ENCODE results near the gene MUC5B.
A peak's percentile ranks its signal among the peaks of the same experiment; 100 is the strongest.
"Not testable (repeated sequence)": the region's sequence is repeated elsewhere in the genome, so short reads cannot be mapped to it uniquely, and the experiment has no call there.

Gene MUC5B

DNA sequence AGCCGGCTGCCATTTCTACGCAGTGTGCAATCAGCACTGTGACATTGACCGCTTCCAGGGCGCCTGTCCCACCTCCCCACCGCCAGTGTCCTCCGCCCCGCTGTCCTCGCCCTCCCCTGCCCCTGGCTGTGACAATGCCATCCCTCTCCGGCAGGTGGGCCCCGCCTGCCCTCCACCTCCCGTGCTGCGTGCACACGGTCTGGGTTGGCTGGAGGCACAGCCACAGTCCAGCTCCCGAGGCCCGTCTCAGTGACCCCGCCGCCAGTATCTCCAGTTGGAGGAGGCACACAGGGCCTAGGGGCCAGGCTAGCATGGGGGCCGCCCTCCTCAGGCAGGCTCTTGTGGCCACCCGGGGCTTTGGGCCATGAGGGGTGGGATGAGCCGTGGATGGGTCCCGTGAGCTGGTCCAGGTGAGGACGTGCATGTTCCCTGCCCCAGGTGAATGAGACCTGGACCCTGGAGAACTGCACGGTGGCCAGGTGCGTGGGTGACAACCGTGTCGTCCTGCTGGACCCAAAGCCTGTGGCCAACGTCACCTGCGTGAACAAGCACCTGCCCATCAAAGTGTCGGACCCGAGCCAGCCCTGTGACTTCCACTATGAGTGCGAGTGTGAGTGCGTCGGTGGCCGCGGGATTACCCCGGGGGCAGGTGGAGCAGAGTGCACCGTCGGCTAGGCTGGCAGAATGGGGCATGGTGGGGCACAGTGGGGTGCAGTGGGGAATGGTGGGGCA is 29.7 kb downstream of the MUC5B start:
- no peak for FAIRE-seq

DNA sequence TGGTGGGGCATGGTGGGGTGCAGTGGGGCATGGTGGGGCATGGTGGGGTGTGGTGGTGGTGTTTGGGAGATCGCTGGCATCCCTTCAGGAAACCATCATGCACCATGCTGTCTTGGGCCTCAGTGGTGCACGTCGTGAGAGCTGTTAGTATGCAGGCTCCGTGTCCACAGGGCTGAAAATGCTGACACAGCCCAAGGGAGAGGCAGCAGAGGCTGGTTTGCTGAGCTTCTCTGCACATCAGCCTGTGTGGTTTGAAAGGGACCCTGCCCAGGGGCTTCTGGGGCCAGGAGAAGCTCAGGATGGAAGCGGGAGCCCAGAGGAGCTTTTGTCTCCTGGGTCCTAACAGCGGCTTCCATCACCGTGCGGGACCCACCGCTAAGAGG is 30.2 kb downstream of the MUC5B start:
- no peak for FAIRE-seq

DNA sequence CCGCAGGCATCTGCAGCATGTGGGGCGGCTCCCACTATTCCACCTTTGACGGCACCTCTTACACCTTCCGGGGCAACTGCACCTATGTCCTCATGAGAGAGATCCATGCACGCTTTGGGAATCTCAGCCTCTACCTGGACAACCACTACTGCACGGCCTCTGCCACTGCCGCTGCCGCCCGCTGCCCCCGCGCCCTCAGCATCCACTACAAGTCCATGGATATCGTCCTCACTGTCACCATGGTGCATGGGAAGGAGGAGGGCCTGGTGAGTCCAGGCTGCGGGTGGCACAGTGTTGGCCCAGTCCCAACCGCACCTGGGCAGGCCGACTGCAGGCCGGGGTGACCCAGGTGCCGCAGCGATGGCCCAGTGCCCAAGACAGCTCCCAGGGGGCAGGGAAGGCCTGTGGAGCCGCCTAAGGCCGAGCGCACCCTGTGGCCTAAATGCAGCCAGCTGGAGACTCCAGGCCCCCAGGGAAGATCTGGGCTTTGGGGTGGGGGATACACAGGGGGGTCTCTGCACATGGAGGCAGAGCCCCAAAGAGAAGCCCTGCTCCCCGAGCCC is 31.3 kb downstream of the MUC5B start:
- no peak for FAIRE-seq

DNA sequence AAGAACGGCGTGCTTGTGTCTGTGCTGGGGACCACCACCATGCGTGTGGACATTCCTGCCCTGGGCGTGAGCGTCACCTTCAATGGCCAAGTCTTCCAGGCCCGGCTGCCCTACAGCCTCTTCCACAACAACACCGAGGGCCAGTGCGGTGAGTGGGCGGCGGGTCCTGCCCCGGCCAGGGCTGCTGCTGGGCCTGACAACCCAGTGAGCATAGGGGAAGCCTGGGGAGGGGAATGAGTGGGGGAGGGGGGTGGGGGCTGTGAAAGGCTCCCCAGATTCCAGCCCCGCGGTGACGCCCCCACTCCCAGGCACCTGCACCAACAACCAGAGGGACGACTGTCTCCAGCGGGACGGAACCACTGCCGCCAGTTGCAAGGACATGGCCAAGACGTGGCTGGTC is 31.9 kb downstream of the MUC5B start:
- FAIRE-seq = no peak

DNA sequence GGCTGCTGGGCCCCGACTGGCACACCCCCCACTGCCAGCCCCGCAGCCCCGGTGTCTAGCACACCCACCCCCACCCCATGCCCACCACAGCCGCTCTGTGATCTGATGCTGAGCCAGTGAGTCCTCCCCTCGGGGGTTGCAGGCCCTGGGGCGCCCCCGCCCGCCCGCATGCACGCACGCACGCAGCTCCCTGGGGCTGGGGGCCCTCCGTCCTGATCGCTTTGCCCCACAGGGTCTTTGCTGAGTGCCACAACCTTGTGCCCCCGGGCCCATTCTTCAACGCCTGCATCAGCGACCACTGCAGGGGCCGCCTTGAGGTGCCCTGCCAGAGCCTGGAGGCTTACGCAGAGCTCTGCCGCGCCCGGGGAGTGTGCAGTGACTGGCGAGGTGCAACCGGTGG is 32.3 kb downstream of the MUC5B start:
- FAIRE-seq = no peak

DNA sequence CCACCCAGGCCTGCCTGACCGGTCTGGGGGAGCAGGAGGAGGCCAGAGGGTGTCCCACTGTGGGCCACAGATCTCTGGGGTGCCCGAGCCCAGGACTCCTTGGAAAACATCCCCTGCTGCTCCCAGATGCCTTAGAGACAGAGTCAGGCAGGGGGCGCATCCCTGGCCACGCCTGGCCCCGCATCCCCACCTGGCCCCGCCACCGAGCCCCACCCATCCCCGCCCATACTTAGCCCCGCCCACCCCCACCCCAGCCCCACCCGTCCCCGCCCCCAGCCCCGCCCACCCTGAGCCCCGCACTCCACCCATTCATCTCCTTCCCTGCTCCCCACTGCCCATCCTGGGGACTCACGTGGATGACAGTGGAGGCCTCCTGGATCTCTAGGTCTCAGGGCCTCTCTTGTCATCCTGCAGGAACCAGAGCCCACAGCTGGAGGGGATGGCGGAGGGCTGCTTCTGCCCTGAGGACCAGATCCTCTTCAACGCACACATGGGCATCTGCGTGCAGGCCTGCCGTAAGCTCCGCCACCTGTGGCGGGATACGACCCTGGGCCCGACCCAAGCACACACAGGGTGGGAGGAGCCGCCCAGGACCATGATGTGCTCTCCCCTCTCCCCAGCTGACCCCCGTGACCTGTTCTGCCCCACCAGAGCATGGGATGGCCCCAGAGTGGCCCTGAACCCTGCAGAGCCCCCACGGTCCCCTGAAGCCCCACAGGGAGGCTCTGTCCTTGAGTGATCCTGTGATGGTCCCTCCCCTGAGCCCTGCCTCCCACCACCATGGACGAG is 33.6 kb downstream of the MUC5B start:
- FAIRE-seq = no peak

DNA sequence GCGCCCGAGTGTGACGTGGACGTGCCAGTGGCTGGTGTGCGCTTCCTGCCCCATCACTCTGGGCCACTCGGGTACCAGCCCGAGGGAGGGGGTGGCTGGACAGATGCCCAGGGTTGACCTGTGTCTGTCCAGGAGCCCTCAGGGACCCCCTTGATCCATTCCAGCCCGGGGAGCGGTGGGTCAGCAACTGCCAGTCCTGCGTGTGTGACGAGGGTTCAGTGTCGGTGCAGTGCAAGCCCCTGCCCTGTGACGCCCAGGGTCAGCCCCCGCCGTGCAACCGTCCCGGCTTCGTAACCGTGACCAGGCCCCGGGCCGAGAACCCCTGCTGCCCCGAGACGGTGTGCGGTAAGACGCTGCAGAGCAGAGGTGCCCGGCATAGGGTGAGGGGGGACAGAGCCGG is 34.5 kb downstream of the MUC5B start:
- FAIRE-seq = no peak

DNA sequence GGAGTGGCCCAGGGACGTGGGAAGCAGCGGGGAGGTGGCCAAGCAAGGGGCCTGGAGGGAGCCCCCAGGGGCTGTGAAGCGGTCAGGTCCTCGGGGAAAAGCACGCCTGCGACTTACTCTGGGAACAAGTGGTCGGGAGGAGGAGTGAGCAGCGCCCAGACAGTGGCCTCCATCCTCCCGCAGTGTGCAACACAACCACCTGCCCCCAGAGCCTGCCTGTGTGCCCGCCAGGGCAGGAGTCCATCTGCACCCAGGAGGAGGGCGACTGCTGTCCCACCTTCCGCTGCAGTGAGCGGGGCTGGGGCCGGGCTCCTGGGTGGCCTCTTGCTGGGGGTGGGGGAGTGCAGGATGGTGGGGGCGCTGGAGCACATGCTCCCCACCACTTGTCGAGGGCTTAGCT is 35.0 kb downstream of the MUC5B start:
- no peak for FAIRE-seq

DNA sequence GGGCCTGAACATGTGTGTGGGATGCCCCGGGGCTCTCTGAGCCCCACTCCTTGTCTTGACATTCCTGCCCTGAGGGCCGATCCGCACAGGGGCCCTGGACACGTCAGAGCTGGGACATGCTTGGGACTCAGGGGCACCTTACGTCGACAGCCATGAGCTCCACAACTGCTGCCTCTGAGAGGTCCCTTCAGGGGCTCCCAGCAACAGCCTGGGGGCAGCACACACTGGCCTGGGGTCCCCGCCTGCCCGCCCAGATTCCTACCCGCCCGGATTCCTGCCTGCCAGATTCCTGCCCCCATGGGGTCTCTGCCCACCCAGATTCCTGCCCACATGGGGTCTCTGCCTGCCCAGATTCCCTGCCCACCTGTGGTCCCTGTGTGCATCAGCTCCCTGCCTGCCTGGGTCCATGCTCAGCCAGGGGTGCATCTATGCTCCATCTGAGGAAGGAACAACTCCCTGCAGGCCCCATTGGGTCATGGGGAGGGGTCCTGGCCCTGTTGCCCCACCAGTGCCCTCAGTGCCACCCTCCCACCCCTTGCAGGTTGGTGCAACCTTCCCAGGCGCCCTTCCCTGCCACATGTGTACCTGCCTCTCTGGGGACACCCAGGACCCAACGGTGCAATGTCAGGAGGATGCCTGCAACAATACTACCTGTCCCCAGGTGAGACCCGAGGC is 35.7 kb downstream of the MUC5B start:
- FAIRE-seq = no peak

DNA sequence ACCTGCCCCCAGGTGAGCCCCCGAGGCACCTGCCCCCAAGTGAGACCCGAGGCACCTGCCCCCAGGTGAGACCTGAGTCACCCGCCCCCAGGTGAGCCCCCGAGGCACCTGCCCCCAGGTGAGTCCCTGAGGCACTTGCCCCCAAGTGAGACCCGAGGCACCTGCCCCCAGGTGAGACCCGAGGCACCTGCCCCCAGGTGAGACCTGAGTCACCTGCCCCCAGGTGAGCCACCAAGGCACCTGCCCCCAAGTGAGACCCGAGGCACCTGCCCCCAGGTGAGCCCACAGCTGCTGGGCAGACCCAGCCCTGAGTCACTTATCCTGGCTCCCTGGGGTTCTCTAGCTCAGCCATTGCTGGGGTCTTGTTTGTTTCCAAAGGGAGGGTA is 36.2 kb downstream of the MUC5B start:
- no peak for FAIRE-seq

DNA sequence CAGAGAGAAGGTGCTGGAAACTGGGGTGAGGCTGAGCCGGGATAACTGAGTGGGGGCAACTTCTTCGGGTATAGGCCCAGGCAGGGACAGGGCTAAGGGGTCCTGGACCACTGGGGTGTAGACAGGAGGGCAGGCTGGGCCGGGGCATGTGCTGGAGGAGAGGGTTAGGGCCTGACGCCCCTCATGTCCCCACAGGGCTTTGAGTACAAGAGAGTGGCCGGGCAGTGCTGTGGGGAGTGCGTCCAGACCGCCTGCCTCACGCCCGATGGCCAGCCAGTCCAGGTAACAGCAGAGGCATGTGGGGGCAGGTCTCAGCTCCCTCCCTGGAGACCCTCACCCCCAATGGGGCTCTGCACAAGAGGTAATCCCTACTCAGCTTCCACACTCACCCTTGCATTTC is 36.7 kb downstream of the MUC5B start:
- FAIRE-seq = no peak

DNA sequence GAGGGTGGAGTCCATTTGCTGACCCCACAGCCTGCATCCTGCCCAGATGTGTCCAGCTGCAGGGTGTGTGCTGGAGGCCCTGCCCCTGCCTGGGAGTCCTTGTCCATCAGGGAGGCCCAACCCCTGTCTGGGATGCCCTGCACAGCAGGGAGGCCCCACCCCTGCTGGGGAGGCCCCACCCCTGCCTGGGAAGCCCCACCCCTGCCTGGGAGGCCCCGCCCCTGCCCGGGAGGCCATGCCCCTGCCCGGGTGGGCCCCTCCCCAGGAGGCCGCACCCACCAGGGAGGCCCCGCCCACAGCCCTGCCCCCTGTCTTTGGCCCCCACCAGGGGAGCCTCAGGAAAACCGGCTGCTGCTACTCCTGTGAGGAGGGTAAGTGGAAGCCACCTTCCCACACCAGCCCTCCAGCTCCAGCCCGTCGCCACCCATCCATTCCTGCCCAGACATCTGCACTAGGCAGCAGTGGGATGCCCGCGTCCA is 37.2 kb downstream of the MUC5B start:
- FAIRE-seq = no peak

DNA sequence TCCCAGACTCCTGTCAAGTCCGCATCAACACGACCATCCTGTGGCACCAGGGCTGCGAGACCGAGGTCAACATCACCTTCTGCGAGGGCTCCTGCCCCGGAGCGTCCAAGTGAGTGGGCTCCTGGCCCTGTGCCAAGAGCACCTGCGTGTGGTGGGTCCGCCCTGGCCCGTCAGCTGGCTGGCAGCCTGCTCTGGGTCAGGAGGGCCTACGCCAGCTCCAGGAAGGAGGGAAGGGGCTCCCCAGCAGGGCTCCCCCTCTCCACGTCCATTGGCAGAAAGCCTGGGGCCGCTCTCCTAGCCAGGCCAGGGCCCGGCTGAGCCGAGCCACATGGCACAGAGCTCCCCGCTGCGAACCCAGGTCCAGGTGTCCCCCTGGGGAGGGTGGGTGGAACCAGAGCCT is 37.8 kb downstream of the MUC5B start:
- FAIRE-seq = no peak

DNA sequence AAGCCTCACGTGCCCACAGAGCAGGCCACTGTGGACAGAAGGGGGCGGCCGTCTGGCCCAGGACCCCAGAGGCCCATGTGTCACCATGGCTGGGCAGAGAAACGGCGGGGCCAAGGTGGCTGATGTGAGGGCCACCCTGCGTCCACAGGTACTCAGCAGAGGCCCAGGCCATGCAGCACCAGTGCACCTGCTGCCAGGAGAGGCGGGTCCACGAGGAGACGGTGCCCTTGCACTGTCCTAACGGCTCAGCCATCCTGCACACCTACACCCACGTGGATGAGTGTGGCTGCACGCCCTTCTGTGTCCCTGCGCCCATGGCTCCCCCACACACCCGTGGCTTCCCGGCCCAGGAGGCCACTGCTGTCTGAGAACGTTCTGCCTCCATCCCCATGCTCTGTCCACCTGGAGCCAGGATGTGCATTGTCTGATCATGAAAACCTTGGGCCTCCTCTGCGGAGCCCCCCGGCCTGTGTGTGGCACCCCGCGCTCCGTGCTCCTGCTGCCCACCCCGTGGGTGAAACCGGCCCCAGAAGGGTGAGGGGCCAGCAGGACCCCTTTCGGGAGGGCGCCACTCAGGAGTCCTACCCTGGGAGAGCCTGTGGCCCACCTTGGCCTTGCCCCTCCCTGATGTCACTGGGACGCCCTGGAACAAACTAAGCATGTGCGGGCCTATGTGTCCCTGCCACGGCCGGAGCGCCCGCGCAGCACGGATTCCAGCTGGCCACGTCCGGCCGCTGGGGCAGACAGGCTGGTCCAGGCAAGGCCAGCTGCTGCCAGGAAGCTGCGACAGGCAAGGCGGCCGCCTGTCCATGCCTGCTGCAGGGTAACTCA is 38.6 kb downstream of the MUC5B start:
- FAIRE-seq = no peak

DNA sequence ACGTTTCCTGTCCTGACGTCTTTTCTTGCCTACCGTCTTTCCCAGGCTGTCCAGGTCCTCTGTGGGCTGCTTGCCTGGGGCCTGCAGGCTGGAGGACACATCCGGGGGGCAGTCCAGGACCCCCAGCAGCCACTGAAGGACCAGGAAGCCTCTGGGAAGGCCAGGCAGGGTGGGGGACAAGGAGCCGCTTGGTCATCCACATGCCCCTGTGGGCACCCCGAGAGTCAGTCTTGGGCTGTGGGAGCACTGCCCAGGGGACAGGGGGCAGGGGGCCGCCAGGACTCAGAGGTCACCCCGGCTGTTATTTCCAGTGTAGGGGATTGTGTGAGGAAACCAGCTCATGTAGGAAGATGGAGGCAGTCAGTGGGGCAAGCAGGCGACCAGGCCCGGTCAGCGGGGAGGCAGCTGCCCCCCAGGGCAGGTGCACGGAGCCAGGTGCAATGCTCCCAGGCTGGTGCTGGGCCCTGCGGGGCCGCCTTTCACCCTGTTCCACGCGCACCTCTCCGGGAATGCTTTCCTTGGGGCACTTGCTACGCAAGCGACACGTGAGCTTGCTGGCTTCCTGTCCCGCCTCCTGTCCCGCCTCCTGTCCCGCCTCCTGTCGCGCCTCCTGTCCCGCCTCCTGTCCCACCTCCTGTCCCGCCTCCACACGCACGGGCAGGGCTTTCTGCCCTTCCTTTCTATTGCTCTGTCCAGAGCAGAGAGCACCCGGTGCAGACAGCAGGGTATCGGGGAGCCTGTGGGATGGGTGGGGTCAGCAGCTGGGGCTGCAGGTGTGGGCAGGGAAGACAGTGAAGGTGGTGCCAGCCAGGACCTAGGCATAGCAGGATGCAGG is 39.5 kb downstream of the MUC5B start:
- FAIRE-seq = peak; percentile 77

DNA sequence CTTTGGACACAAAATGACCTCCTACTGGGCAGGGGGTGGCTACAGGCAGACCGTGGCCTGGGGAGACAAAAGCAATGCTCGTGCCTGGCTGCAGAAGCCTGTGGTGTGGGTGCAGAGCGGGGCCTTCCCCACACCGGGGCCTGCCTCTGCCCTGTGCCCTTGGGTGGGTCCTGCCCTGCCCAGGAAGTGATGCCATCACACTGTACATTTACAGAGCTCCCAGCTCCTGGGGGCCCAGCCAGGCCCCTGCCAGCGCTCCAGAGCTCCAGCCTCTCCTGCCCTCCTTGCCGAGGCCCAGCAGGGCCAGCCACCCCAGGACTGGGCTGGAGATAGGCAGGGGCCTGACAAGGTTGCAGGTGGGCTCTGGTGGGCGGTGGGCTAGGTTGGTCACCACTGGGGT is 40.1 kb downstream of the MUC5B start:
- no peak for FAIRE-seq

DNA sequence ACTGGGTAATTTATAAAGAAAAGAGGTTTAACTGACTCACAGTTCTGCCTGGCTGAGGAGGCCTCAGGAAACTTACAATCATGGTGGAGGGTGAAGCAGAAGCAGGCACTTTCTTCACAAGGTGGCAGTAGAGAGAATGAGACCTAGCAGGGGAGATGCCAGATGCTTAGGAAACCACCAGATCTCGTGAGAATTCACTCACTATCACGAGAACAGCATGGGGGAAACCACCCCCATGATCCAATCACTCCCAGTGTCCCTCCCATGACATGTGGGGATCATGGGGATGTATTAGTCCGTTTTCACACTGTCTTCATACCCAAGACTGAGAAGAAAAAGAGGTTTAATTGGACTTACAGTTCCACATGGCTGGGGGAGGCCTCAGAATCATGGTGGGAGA is 41.6 kb downstream of the MUC5B start:
- not testable (repeated sequence) for FAIRE-seq

DNA sequence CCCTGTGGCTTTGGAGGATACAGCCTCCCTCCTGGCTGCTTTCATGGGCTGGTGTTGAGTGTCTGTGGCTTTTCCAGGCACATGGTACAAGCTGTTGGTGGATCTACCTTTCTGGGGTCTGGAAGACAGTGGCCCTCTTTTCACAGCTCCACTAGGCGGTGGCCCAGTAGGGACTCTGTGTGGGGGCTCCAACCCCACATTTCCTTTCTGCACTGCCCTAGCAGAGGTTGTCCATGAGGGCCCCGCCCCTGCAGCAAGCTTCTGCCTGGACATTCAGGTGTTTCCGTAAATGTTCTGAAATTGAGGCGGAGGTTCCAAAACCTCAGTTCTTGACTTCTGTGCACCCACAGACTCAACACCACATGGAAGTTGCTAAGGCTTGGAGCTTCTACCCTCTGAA is 42.6 kb downstream of the MUC5B start:
- FAIRE-seq = not testable (repeated sequence)

DNA sequence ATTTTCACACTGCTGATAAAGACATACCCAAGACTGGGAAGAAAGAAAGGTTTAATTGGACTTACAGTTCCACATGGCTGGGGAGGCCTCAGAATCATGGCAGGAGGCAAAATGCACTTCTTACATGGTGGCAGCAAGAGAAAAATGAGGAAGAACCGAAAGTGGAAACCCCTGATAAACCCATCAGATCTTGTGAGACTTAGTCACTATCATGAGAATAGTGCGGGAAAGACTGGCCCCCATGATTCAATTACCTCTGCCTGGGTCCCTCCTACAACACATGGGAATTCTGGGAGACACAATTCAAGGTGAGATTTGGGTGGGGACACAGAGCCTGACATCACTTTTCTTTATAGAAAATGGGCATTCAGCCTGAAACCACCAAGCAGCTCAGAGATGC is 44.1 kb downstream of the MUC5B start:
- FAIRE-seq = not testable (repeated sequence)

DNA sequence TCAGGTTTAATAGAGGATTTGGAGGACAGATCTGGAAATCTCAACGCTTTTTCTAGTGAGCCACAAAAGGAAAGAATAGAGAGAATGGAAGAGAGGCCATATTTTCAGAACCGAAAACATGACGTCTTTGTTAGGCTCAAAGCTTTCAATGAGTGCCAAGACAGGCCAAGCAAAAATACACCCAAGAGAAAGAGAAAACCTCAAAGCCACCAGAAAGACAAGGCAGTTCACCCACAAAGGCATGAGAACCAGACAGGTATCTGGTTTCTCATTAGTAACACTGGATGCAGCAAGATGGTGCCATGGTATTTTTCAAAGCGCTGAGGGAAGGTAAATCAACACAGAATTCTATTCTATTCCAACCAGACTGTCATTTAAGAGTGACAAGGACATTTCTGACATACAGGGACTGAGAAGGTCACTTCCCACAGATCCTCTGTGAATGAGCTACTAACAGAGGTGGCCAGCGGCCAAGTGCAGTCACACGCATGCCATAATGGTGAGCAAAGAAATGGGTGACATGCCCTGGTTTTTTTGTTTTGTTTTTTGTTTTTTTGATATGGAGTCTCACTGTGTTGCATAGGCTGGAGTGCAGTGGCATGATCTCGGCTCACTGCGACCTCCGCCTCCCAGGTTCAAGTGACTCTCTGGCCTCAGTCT is 44.7 kb downstream of the MUC5B start:
- no peak for FAIRE-seq

DNA sequence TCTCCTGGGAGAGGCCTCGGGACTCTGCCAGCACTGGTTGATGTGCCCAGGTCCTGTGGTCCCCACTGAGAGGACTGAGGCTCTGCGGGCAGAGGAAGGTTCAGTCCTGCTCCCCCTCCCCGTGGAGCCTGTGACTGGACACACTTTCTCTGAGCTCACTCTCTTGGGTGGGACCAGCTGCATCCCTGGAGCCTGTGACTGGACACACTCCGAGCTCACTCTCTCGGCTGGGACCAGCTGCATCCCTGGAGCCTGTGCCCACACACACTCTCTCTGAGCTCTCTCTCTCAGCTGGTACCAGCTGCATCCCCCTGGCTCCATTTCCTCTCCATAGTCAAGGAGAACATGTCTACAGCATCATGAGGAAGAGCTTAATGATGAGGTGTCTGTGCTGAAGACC is 47.1 kb downstream of the MUC5B start:
- no peak for FAIRE-seq
